ENCODE measurements around the gene TRIM24.
"Not testable (repeated sequence)": the region's sequence is repeated elsewhere in the genome, so short reads cannot be mapped to it uniquely, and the experiment has no call there.

TRIM24 gene

GRCh38 chr7:138460176-138460648 lies at the start of gene TRIM24:
TRIM24 (plus strand) TSS chr7:138460259; CDS start chr7:138460549, 290 bp downstream.
- peak; percentile 77 for DNase-seq

- DNase-seq: not testable (repeated sequence)
These were observed 48.0 kb upstream of the TRIM24 start for GRCh38 chr7:138412077-138412476.

- not testable (repeated sequence) for DNase-seq
These were observed 47.1 kb upstream of the TRIM24 start for GRCh38 chr7:138412921-138413320.

- no peak for DNase-seq
These were observed 42.9 kb upstream of the TRIM24 start for GRCh38 chr7:138417078-138417700.

- no peak for DNase-seq
These were observed 42.3 kb upstream of the TRIM24 start for GRCh38 chr7:138417764-138418163.

- DNase-seq: not testable (repeated sequence)
These were observed 41.7 kb upstream of the TRIM24 start for GRCh38 chr7:138418403-138418802.

- no peak for DNase-seq
These were observed 35.0 kb upstream of the TRIM24 start for GRCh38 chr7:138425026-138425425.

- DNase-seq: no peak
These were observed 30.3 kb upstream of the TRIM24 start for GRCh38 chr7:138429577-138430250.

GRCh38 chr7:138431517-138431916 lies 28.5 kb upstream of the TRIM24 start:
- no peak for DNase-seq

- DNase-seq: no peak
These were observed 26.2 kb upstream of the TRIM24 start for GRCh38 chr7:138433583-138434443.

GRCh38 chr7:138434597-138435019 lies 25.5 kb upstream of the TRIM24 start:
- no peak for DNase-seq

- DNase-seq: no peak
These were observed 24.7 kb upstream of the TRIM24 start for GRCh38 chr7:138435231-138435919.

GRCh38 chr7:138436388-138436787 lies 23.7 kb upstream of the TRIM24 start:
- no peak for DNase-seq

GRCh38 chr7:138440460-138440859 lies 19.6 kb upstream of the TRIM24 start:
- no peak for DNase-seq

- no peak for DNase-seq
These were observed 17.2 kb upstream of the TRIM24 start for GRCh38 chr7:138442822-138443221.

- no peak for DNase-seq
These were observed 10.5 kb upstream of the TRIM24 start for GRCh38 chr7:138449580-138449979.

GRCh38 chr7:138455609-138456008 lies 4.5 kb upstream of the TRIM24 start:
- DNase-seq: no peak

GRCh38 chr7:138456220-138456619 lies 3.8 kb upstream of the TRIM24 start:
- no peak for DNase-seq

GRCh38 chr7:138458576-138459412 lies 1.3 kb upstream of the TRIM24 start:
- DNase-seq: no peak

- peak; percentile 83 for DNase-seq
These were observed 465 bp upstream of the TRIM24 start for GRCh38 chr7:138459413-138460175.
